ENCODE results near the gene TREX2. TPM values are rescaled to one million over a fixed set of nuclear protein-coding genes. Genes with fewer than 3 reads are reported as not detected.
A peak's percentile ranks its signal among the peaks of the same experiment; 100 is the strongest.

The TREX2 gene
- total RNA-seq, 1 experiment from 2014 or later: 2.9 TPM

- Histone ChIP-seq H3K9me3 (ENCODE audit: control insufficient read depth in 1 of 2, insufficient read depth in 1 of 2, low read depth in 1 of 2, low read length in 2 of 2) (no peaks in the 10 kb centered on the region), H4K20me1 (ENCODE audit: insufficient read depth) (no peaks in the 10 kb centered on the region), H3K27me3 (ENCODE audit: insufficient read depth, low read length) (no peaks in the 10 kb centered on the region), H3K4me3 (replicated peaks in 1 of 2; ENCODE audit: low read depth in 1 of 2, low read length in 2 of 2) (peak overlapping the region; percentile 73 to 78), H3K36me3 (ENCODE audit: control insufficient read depth in 1 of 2, insufficient read depth in 2 of 2, low read length in 2 of 2) (no peaks in the 10 kb centered on the region), H3K9me2 (ENCODE audit: insufficient read depth) (no peaks in the 10 kb centered on the region), H3K4me2 (ENCODE audit: low read length) (peak overlapping the region; percentile 80), H3K4me1 (ENCODE audit: control insufficient read depth in 1 of 2, insufficient read depth in 2 of 2, low read length in 2 of 2) (peaks cover 0 to 2% of the 10 kb centered on the region in 2 experiments; a peak in 1 of 4 replicates), H3K79me2 (ENCODE audit: insufficient read depth, low read length) (peaks cover 8% of the 10 kb centered on the region), H2AFZ (ENCODE audit: low read depth, low read length, poor library complexity, severe bottlenecking) (no peak overlapping the region), H3K27ac (ENCODE audit: low read depth, low read length) (peak overlapping the region; percentile 35; the same call in 1 of the 2 replicates), H3K9ac (ENCODE audit: low read length) (peak overlapping the region; percentile 73)
- no peak for TF ChIP-seq POLR2A (IDR thresholded peaks at IDR 0.05; ENCODE audit: borderline replicate concordance, extremely low read depth, insufficient read depth, insufficient read length)
- peak; percentile 27; the same call in 1 of the 2 replicates for TF ChIP-seq ZFX (IDR thresholded peaks at IDR 0.05)
- no peak for TF ChIP-seq CEBPB (IDR thresholded peaks at IDR 0.05; ENCODE audit: low read depth)
- TF ChIP-seq CTCF (IDR thresholded peaks at IDR 0.05 in 2 of 3, conservative IDR thresholded peaks at IDR 0.05 in 1 of 3; ENCODE audit: borderline replicate concordance in 1 of 3, insufficient read depth in 1 of 3, low read depth in 2 of 3, low read length in 2 of 3): peak in 2 of 3 experiments; percentile 3 to 14; a peak in 1 of 6 replicates
- TF ChIP-seq POLR2AphosphoS5 (IDR thresholded peaks at IDR 0.05; ENCODE audit: low read depth, low read length): no peak
- no peak for TF ChIP-seq MAX (IDR thresholded peaks at IDR 0.05)
- no peak for TF ChIP-seq ATF3 (IDR thresholded peaks at IDR 0.05)
- TF ChIP-seq REST (IDR thresholded peaks at IDR 0.05; ENCODE audit: low read depth): no peak
- peak; percentile 43 for ATAC-seq
- POLR2A ChIA-PET: no interaction called here
- RAD21 ChIA-PET (ENCODE audit: low non-redundant PET in 1 of 2, low total read pairs in 2 of 2, uncharacterized antibody in 2 of 2, unreplicated experiment in 2 of 2): no interaction called here
- intact Hi-C loops (cut with micrococcal nuclease): no loop called here
- CTCF ChIA-PET: interaction anchor here (0.6 to 1.9 kb wide), 5 partner anchors 9 to 198 kb away, joined by 3 to 7 read pairs (median 3); no protein-coding TSS in a partner anchor
- DNase-seq (ENCODE audit: low read depth, low spot score): no peak
- BruUV-seq (replicated peaks): TSS peak; percentile 62
Measured at GRCh38 chrX:153469811-153470410, 24.1 kb upstream of the TREX2 start.
